H9 (cell line): ENCODE results near the gene PTPRN2. TPM values are rescaled to one million over a fixed set of nuclear protein-coding genes. Genes with fewer than 3 reads are reported as not detected.

Experiments used
- DNase-seq: peaks from one replicate; pipeline ENCODE4 v3.0.0-alpha.2; 2017
- H2AFZ ChIP-seq: one replicate; pipeline ENCODE4 v1.6.1; 2013; ENCODE audit warnings: mild to moderate bottlenecking, low read length, control low read depth, moderate library complexity
- H2AK5ac ChIP-seq: 2 replicates; pipeline ENCODE4 v1.6.1; 2013; ENCODE audit warnings: low read length, control low read depth, mixed read lengths; ENCODE audit not compliant: insufficient read length
- H2BK120ac ChIP-seq: one replicate; pipeline ENCODE4 v1.6.1; 2013; ENCODE audit warnings: low read depth, mild to moderate bottlenecking, low read length, control low read depth, inconsistent platforms; ENCODE audit not compliant: poor library complexity, severe bottlenecking
- H2BK12ac ChIP-seq: 2 replicates; pipeline ENCODE4 v1.6.1; 2013; ENCODE audit warnings: low read length, control low read depth, mixed read lengths, low read depth; ENCODE audit not compliant: insufficient read length
- H2BK15ac ChIP-seq: 2 replicates; pipeline ENCODE4 v1.6.1; 2013; ENCODE audit warnings: low read depth, low read length, control low read depth
- H2BK20ac ChIP-seq: one replicate; pipeline ENCODE4 v1.6.1; 2013; ENCODE audit warnings: low read depth, mild to moderate bottlenecking, low read length, control low read depth, inconsistent platforms; ENCODE audit not compliant: poor library complexity, severe bottlenecking
- H2BK5ac ChIP-seq: 2 replicates; pipeline ENCODE4 v1.6.1; 2013; ENCODE audit warnings: low read length, control low read depth, mixed read lengths; ENCODE audit not compliant: insufficient read length
- H3K14ac ChIP-seq: 2 replicates; pipeline ENCODE4 v1.6.1; 2013; ENCODE audit warnings: low read length, control low read depth; ENCODE audit not compliant: insufficient read depth
- H3K18ac ChIP-seq: 2 replicates; pipeline ENCODE4 v1.6.1; 2013; ENCODE audit warnings: low read depth, mild to moderate bottlenecking, mixed read lengths, low read length, control low read depth; ENCODE audit not compliant: insufficient read length
- H3K23ac ChIP-seq: 2 replicates; pipeline ENCODE4 v1.6.1; 2013; ENCODE audit warnings: low read length, control low read depth, mixed read lengths, low read depth; ENCODE audit not compliant: insufficient read length
- H3K23me2 ChIP-seq: 2 replicates; pipeline ENCODE4 v1.6.1; 2013; ENCODE audit warnings: low read depth, mild to moderate bottlenecking, mixed read lengths, low read length, control low read depth; ENCODE audit not compliant: insufficient read length, poor library complexity, severe bottlenecking
- H3K27ac ChIP-seq: 2 replicates; pipeline ENCODE4 v1.5.1; 2013; ENCODE audit warnings: low read length, control low read depth, mixed read lengths, low read depth; ENCODE audit not compliant: insufficient read length
- H3K27me3 ChIP-seq: 2 replicates; pipeline ENCODE4 v1.6.1; 2013; ENCODE audit warnings: low read length, control low read depth, inconsistent platforms; ENCODE audit not compliant: insufficient read depth
- H3K4ac ChIP-seq: 2 replicates; pipeline ENCODE4 v1.6.1; 2013; ENCODE audit warnings: low read depth, mild to moderate bottlenecking, control low read depth, inconsistent platforms, low read length, moderate library complexity
- H3K4me1 ChIP-seq: 2 replicates; pipeline ENCODE4 v1.6.1; 2013; ENCODE audit warnings: low read length, control low read depth, inconsistent platforms; ENCODE audit not compliant: insufficient read depth
- H3K4me2 ChIP-seq: 2 replicates; pipeline ENCODE4 v1.6.1; 2013; ENCODE audit warnings: low read length, control low read depth, mixed read lengths; ENCODE audit not compliant: insufficient read length, insufficient read depth
- H3K56ac ChIP-seq: 2 replicates; pipeline ENCODE4 v1.6.1; 2013; ENCODE audit warnings: low read depth, mild to moderate bottlenecking, mixed read lengths, low read length, control low read depth; ENCODE audit not compliant: insufficient read length
- H3K79me1 ChIP-seq: 2 replicates; pipeline ENCODE4 v1.6.1; 2013; ENCODE audit warnings: low read depth, mild to moderate bottlenecking, moderate library complexity, low read length, control low read depth, inconsistent platforms; ENCODE audit not compliant: insufficient read depth, poor library complexity, severe bottlenecking
- H3K79me2 ChIP-seq: 2 replicates; pipeline ENCODE4 v1.6.1; 2013; ENCODE audit warnings: low read length, control low read depth, inconsistent platforms; ENCODE audit not compliant: insufficient read depth
- H3K9ac ChIP-seq: 2 replicates; pipeline ENCODE4 v1.6.1; 2013; ENCODE audit warnings: low read length, control low read depth, mixed read lengths; ENCODE audit not compliant: insufficient read length; ENCODE audit errors: extremely low read depth
- H3K9me3 ChIP-seq: one replicate; pipeline ENCODE4 v1.6.1; 2013; ENCODE audit warnings: low read depth, low read length, inconsistent platforms; ENCODE audit not compliant: control insufficient read depth
- H3T11ph ChIP-seq: one replicate; pipeline ENCODE4 v1.6.1; 2013; ENCODE audit warnings: mild to moderate bottlenecking, low read length, control low read depth, inconsistent platforms
- H4K20me1 ChIP-seq: one replicate; pipeline ENCODE4 v1.6.1; 2013; ENCODE audit not compliant: control insufficient read depth, insufficient read length, insufficient read depth
- H4K5ac ChIP-seq: 2 replicates; pipeline ENCODE4 v1.6.1; 2013; ENCODE audit warnings: low read depth, mild to moderate bottlenecking, mixed read lengths, low read length, control low read depth; ENCODE audit not compliant: insufficient read length
- H4K8ac ChIP-seq: replicated peaks from 2 replicates; pipeline ENCODE4 v1.6.1; 2013; ENCODE audit warnings: low read length, control low read depth, mixed read lengths, low read depth; ENCODE audit not compliant: insufficient read length
- H4K91ac ChIP-seq: 2 replicates; pipeline ENCODE4 v1.6.1; 2013; ENCODE audit warnings: low read depth, mild to moderate bottlenecking, moderate library complexity, mixed read lengths, low read length, control low read depth; ENCODE audit not compliant: insufficient read length
- H3K27ac Mint-ChIP-seq, 3 experiments: 2 replicates in 2 of 3; 3 replicates in 1 of 3; pipeline ENCODE4 v1.8.0; 2020 to 2021; ENCODE audit warnings: mixed read lengths in 3 of 3, mild to moderate bottlenecking in 1 of 3, moderate library complexity in 1 of 3
- H3K27me3 Mint-ChIP-seq: 2 replicates; pipeline ENCODE4 v1.8.0; 2021; ENCODE audit warnings: low read depth, mild to moderate bottlenecking, moderate library complexity, mixed read lengths
- H3K36me3 Mint-ChIP-seq, 3 experiments: 2 replicates in 2 of 3; 3 replicates in 1 of 3; pipeline ENCODE4 v1.8.0; 2020 to 2021; ENCODE audit warnings: low read depth in 3 of 3, mixed read lengths in 3 of 3; ENCODE audit not compliant: insufficient read depth in 1 of 3
- H3K4me1 Mint-ChIP-seq, 2 experiments: 2 replicates each; pipeline ENCODE4 v1.8.0; 2020; ENCODE audit warnings: mixed read lengths in 2 of 2
- H3K4me3 Mint-ChIP-seq, 2 experiments: 2 replicates in 1 of 2; 3 replicates in 1 of 2; pipeline ENCODE4 v1.8.0; 2020 to 2021; ENCODE audit warnings: mild to moderate bottlenecking in 2 of 2, mixed read lengths in 2 of 2, moderate library complexity in 1 of 2
- H3K9me3 Mint-ChIP-seq, 2 experiments: 2 replicates in 1 of 2; 3 replicates in 1 of 2; pipeline ENCODE4 v1.8.0; 2020; ENCODE audit warnings: mild to moderate bottlenecking in 2 of 2, mixed read lengths in 2 of 2, moderate library complexity in 1 of 2
- WGBS: extraction: QIAGEN DNeasy Blood & Tissue Kit; methylation state at CpG from one replicate; pipeline ENCODE4 v1.1.7; 2013; ENCODE audit warnings: missing lambda C conversion rate, low lambda C conversion rate, mixed read lengths; ENCODE audit not compliant: insufficient read length; ENCODE audit errors: extremely low coverage; 5-methylcytosine and 5-hydroxymethylcytosine counted together
- total RNA-seq: library from RNA; stranded (reverse); gene quantifications from 2 replicates; pipeline ENCODE4 v1.2.1, GENCODE V29; 2021
- TF ChIP-seq, protein P1 (sequence below): fragments of 200-600 bp; sonication (generic); conservative IDR thresholded peaks from 3 replicates; pipeline ENCODE4 v1.8.0; 2021; ENCODE audit warnings: antibody characterized with exemption, mild to moderate bottlenecking

The PTPRN2 gene
- total RNA-seq, 1 experiment from 2014 or later, result 5.2 TPM

GRCh38 chr7:157618823-157619606 is 968.6 kb downstream of the PTPRN2 start:
- H2BK12ac ChIP-seq, result no peak overlapping the region
- no peaks in the 10 kb centered on the region; a peak in 1 of 7 replicates for H3K36me3 Mint-ChIP-seq
- no peak overlapping the region for H3K4me3 Mint-ChIP-seq
- H4K5ac ChIP-seq, result no peak overlapping the region
- no peak for DNase-seq
- no peak overlapping the region for H2BK120ac ChIP-seq
- H2AFZ ChIP-seq, result no peak overlapping the region
- no peaks in the 10 kb centered on the region for H3K9me3 Mint-ChIP-seq
- H3K9ac ChIP-seq, result no peak overlapping the region
- H2BK15ac ChIP-seq, result no peak overlapping the region
- no peaks in the 10 kb centered on the region for H3K4me1 Mint-ChIP-seq
- no peak overlapping the region for H2BK20ac ChIP-seq
- H3K23me2 ChIP-seq, result no peaks in the 10 kb centered on the region
- no peak overlapping the region; the same call in 1 of the 2 replicates for H3K14ac ChIP-seq
- no peak overlapping the region for H3K27ac Mint-ChIP-seq
- H3K79me2 ChIP-seq, result no peaks in the 10 kb centered on the region
- no peak overlapping the region for H3K4me2 ChIP-seq
- H3K4me1 ChIP-seq, result no peaks in the 10 kb centered on the region
- H3K23ac ChIP-seq, result no peak overlapping the region
- H3K4ac ChIP-seq, result no peak overlapping the region
- H3K56ac ChIP-seq, result no peak overlapping the region
- H3K27ac ChIP-seq, result no peak overlapping the region
- no peak overlapping the region for H3K18ac ChIP-seq
- no peaks in the 10 kb centered on the region for H3K9me3 ChIP-seq
- no peak overlapping the region for H2BK5ac ChIP-seq
- H4K8ac ChIP-seq, result no peak overlapping the region
- H2AK5ac ChIP-seq, result no peak overlapping the region
- no CpG with 5 or more reads among the region's 21 CpGs for WGBS
- H4K91ac ChIP-seq, result no peak overlapping the region
- no peak overlapping the region for H3T11ph ChIP-seq
- H3K27me3 ChIP-seq, result no peaks in the 10 kb centered on the region
- TF ChIP-seq, protein P1, sequence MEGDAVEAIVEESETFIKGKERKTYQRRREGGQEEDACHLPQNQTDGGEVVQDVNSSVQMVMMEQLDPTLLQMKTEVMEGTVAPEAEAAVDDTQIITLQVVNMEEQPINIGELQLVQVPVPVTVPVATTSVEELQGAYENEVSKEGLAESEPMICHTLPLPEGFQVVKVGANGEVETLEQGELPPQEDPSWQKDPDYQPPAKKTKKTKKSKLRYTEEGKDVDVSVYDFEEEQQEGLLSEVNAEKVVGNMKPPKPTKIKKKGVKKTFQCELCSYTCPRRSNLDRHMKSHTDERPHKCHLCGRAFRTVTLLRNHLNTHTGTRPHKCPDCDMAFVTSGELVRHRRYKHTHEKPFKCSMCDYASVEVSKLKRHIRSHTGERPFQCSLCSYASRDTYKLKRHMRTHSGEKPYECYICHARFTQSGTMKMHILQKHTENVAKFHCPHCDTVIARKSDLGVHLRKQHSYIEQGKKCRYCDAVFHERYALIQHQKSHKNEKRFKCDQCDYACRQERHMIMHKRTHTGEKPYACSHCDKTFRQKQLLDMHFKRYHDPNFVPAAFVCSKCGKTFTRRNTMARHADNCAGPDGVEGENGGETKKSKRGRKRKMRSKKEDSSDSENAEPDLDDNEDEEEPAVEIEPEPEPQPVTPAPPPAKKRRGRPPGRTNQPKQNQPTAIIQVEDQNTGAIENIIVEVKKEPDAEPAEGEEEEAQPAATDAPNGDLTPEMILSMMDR, result no peak
- H3K79me1 ChIP-seq, result no peaks in the 10 kb centered on the region
- H4K20me1 ChIP-seq, result no peaks in the 10 kb centered on the region
- peaks cover 93% of the 10 kb centered on the region for H3K27me3 Mint-ChIP-seq
